Neuronal stem cell (in vitro differentiated cells): ENCODE results near the gene ALG1L2.
"Not testable (repeated sequence)": the region's sequence is repeated elsewhere in the genome, so short reads cannot be mapped to it uniquely, and the experiment has no call there.

Source experiments
- DNase-seq: peaks from one replicate; pipeline ENCODE4 v3.0.0-alpha.2; 2013; ENCODE audit warnings: low spot score
- H2AFZ ChIP-seq: one replicate; pipeline ENCODE4 v1.6.1; 2013; ENCODE audit warnings: mild to moderate bottlenecking, low read length, inconsistent platforms
- H2AK5ac ChIP-seq: 2 replicates; pipeline ENCODE4 v1.6.1; 2013; ENCODE audit warnings: low read depth, mild to moderate bottlenecking, inconsistent platforms, low read length, moderate library complexity, mixed read lengths
- H2BK120ac ChIP-seq: 2 replicates; pipeline ENCODE4 v1.6.1; 2013; ENCODE audit warnings: low read depth, mild to moderate bottlenecking, inconsistent platforms, low read length, moderate library complexity, mixed read lengths
- H2BK12ac ChIP-seq: one replicate; pipeline ENCODE4 v1.6.1; 2013; ENCODE audit warnings: low read length, inconsistent platforms
- H2BK15ac ChIP-seq: 2 replicates; pipeline ENCODE4 v1.6.1; 2013; ENCODE audit warnings: mild to moderate bottlenecking, low read length, inconsistent platforms, mixed read lengths
- H2BK5ac ChIP-seq: one replicate; pipeline ENCODE4 v1.6.1; 2013; ENCODE audit warnings: inconsistent platforms, mild to moderate bottlenecking, low read length, moderate library complexity
- H3K14ac ChIP-seq: one replicate; pipeline ENCODE4 v1.6.1; 2013; ENCODE audit warnings: low read length, inconsistent platforms
- H3K18ac ChIP-seq: 2 replicates; pipeline ENCODE4 v1.6.1; 2013; ENCODE audit warnings: low read length, inconsistent platforms
- H3K23ac ChIP-seq: 2 replicates; pipeline ENCODE4 v1.6.1; 2013; ENCODE audit warnings: low read depth, mild to moderate bottlenecking, mixed read lengths, low read length, inconsistent platforms; ENCODE audit not compliant: poor library complexity
- H3K27ac ChIP-seq: replicated peaks from 3 replicates; pipeline ENCODE4 v1.5.1; 2013; ENCODE audit warnings: low read length, inconsistent platforms
- H3K27me3 ChIP-seq, 3 experiments: 2 replicates each; pipeline ENCODE4 v1.6.1; 2013; ENCODE audit warnings: low read length in 3 of 3, mild to moderate bottlenecking in 2 of 3, inconsistent platforms in 1 of 3, low read depth in 1 of 3, mixed read lengths in 1 of 3, moderate library complexity in 1 of 3; ENCODE audit not compliant: control insufficient read depth in 3 of 3, insufficient read depth in 3 of 3
- H3K36me3 ChIP-seq, 2 donors: replicated peaks in 1 of 2; 2 replicates each; pipeline ENCODE4 v1.6.1; 2013; ENCODE audit warnings: low read length in 2 of 2; ENCODE audit not compliant: control insufficient read depth in 2 of 2, insufficient read depth in 2 of 2
- H3K4ac ChIP-seq: 2 replicates; pipeline ENCODE4 v1.6.1; 2013; ENCODE audit warnings: inconsistent platforms, mild to moderate bottlenecking, low read length, moderate library complexity
- H3K4me1 ChIP-seq, 2 donors: 1 replicate in 1 of 2; 2 replicates in 1 of 2; pipeline ENCODE4 v1.6.1; 2013; ENCODE audit warnings: low read length in 2 of 2, low read depth in 1 of 2; ENCODE audit not compliant: control insufficient read depth in 2 of 2, insufficient read depth in 1 of 2
- H3K4me2 ChIP-seq: one replicate; pipeline ENCODE4 v1.6.1; 2013; ENCODE audit warnings: mild to moderate bottlenecking, low read length, inconsistent platforms; ENCODE audit not compliant: insufficient read depth, poor library complexity, severe bottlenecking
- H3K4me3 ChIP-seq, 2 donors: 2 replicates each; pipeline ENCODE4 v1.5.1; 2013; ENCODE audit warnings: low read length in 2 of 2, mild to moderate bottlenecking in 2 of 2, inconsistent platforms in 1 of 2, moderate library complexity in 1 of 2
- H3K79me1 ChIP-seq: one replicate; pipeline ENCODE4 v1.6.1; 2013; ENCODE audit warnings: low read depth, mild to moderate bottlenecking, inconsistent platforms, low read length, moderate library complexity
- H3K9ac ChIP-seq: one replicate; pipeline ENCODE4 v1.6.1; 2013; ENCODE audit warnings: mild to moderate bottlenecking, low read depth, low read length, inconsistent platforms; ENCODE audit not compliant: poor library complexity
- H3K9me3 ChIP-seq, 2 donors: replicated peaks in 1 of 2; 2 replicates each; pipeline versions ENCODE3 to v1.6.1; 2013; ENCODE audit warnings: low read length in 2 of 2, mild to moderate bottlenecking in 2 of 2, inconsistent platforms in 1 of 2, low read depth in 1 of 2, mixed read lengths in 1 of 2, moderate library complexity in 1 of 2; ENCODE audit not compliant: control insufficient read depth in 2 of 2, insufficient read depth in 1 of 2
- H4K8ac ChIP-seq: one replicate; pipeline ENCODE4 v1.6.1; 2013; ENCODE audit warnings: low read depth, mild to moderate bottlenecking, inconsistent platforms, low read length, moderate library complexity
- H4K91ac ChIP-seq: one replicate; pipeline ENCODE4 v1.6.1; 2013; ENCODE audit warnings: low read length, low read depth, mild to moderate bottlenecking, inconsistent platforms; ENCODE audit not compliant: poor library complexity
- WGBS, 2 donors: extraction: QIAGEN DNeasy Blood & Tissue Kit; methylation state at CpG; one replicate each; pipeline ENCODE4 v1.1.7; 2013; ENCODE audit warnings: missing lambda C conversion rate in 2 of 2, mixed read lengths in 1 of 2; ENCODE audit not compliant: insufficient read length in 2 of 2, insufficient replicate concordance in 1 of 2; ENCODE audit errors: extremely low coverage in 2 of 2; 5-methylcytosine and 5-hydroxymethylcytosine counted together

The ALG1L2 gene

GRCh38 chr3:130057536-130058266, 23.9 kb upstream of the ALG1L2 start:
- not testable (repeated sequence) for H2BK5ac ChIP-seq, H3K27me3 ChIP-seq, H2BK120ac ChIP-seq, H3K9me3 ChIP-seq, H2BK15ac ChIP-seq, H2BK12ac ChIP-seq, H4K8ac ChIP-seq, H3K36me3 ChIP-seq, H3K4me3 ChIP-seq, H2AFZ ChIP-seq, H3K4me2 ChIP-seq, H2AK5ac ChIP-seq, H3K27ac ChIP-seq, H3K4ac ChIP-seq, H3K4me1 ChIP-seq, H3K23ac ChIP-seq, H3K79me1 ChIP-seq, H4K91ac ChIP-seq, H3K14ac ChIP-seq, DNase-seq, H3K18ac ChIP-seq, H3K9ac ChIP-seq
- no CpG with 5 or more reads among the region's 15 CpGs for whole genome bisulfite sequencing, 2 donors

GRCh38 chr3:130058267-130058657, 23.4 kb upstream of the ALG1L2 start:
- not testable (repeated sequence) for H2BK5ac ChIP-seq, H3K4me3 ChIP-seq, H2AK5ac ChIP-seq, H3K9ac ChIP-seq, H3K23ac ChIP-seq, H2BK12ac ChIP-seq, H4K8ac ChIP-seq, DNase-seq, H2BK120ac ChIP-seq, H3K4me1 ChIP-seq, H4K91ac ChIP-seq, H3K79me1 ChIP-seq, H3K18ac ChIP-seq, H3K36me3 ChIP-seq, H3K27ac ChIP-seq, H3K4me2 ChIP-seq, H3K27me3 ChIP-seq, H3K4ac ChIP-seq, H3K9me3 ChIP-seq, H3K14ac ChIP-seq, H2BK15ac ChIP-seq, H2AFZ ChIP-seq
- no CpG with 5 or more reads among the region's 4 CpGs for WGBS, 2 donors

GRCh38 chr3:130058716-130059115, 22.9 kb upstream of the ALG1L2 start:
- not testable (repeated sequence) for H3K4me3 ChIP-seq, H3K27ac ChIP-seq, H2AK5ac ChIP-seq, H3K9me3 ChIP-seq, H3K27me3 ChIP-seq, H2BK5ac ChIP-seq, H3K9ac ChIP-seq, H3K4me1 ChIP-seq, DNase-seq, H2BK120ac ChIP-seq, H4K91ac ChIP-seq, H3K4me2 ChIP-seq, H3K23ac ChIP-seq, H3K36me3 ChIP-seq, H3K18ac ChIP-seq, H2BK12ac ChIP-seq, H3K4ac ChIP-seq, H4K8ac ChIP-seq, H2BK15ac ChIP-seq, H2AFZ ChIP-seq, H3K14ac ChIP-seq, H3K79me1 ChIP-seq
- no CpG with 5 or more reads among the region's 6 CpGs for WGBS, 2 donors

DNA sequence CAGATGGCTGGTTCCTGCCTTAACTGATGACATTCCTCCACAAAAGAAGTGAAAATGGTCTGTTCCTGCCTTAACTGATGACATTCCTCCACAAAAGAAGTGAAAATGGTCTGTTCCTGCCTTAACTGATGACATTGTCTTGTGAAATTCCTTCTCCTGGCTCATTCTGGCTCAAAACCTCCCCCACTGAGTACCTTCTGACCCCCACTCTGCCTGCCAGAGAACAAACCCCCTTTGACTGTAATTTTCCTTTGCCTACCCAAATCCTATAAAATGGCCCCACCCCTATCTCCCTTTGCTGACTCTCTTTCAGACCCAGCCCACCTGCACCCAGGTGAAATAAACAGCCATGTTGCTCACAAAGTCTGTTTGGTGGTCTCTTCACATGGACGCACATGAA, 22.5 kb upstream of the ALG1L2 start:
- not testable (repeated sequence) for H3K27me3 ChIP-seq, H3K4me2 ChIP-seq, H3K14ac ChIP-seq, H3K9me3 ChIP-seq, H4K91ac ChIP-seq, H3K27ac ChIP-seq, H4K8ac ChIP-seq, H2BK5ac ChIP-seq, H3K79me1 ChIP-seq, DNase-seq, H2AFZ ChIP-seq, H3K23ac ChIP-seq, H3K4me3 ChIP-seq, H3K18ac ChIP-seq, H3K4me1 ChIP-seq, H2AK5ac ChIP-seq, H2BK15ac ChIP-seq, H2BK120ac ChIP-seq, H2BK12ac ChIP-seq, H3K36me3 ChIP-seq, H3K9ac ChIP-seq, H3K4ac ChIP-seq
- no CpG with 5 or more reads among the region's 1 CpG for WGBS, 2 donors
